Body of pancreas (tissue), 4 donors: Measurements from ENCODE around the gene ACOX1. TPM values are rescaled to one million over a fixed set of nuclear protein-coding genes. Genes with fewer than 3 reads are reported as not detected.

Experiments used
- ATAC-seq: fragments of 150-250 bp; one replicate; pipeline ENCODE4 v1.9.1; 2016
- DNase-seq, 4 donors: peaks; one replicate each; pipeline ENCODE4 v3.0.0-alpha.2; 2019
- H3K27ac ChIP-seq, 4 donors: fragments of 200-600 bp; sonication (generic); 1 replicate in 3 of 4; 2 replicates in 1 of 4; pipeline versions ENCODE4 v1.5.1 to v1.6.1; 2016 to 2019; ENCODE audit warnings: mild to moderate bottlenecking in 1 of 4, mixed read lengths in 1 of 4, moderate library complexity in 1 of 4
- H3K27me3 ChIP-seq, 2 donors: fragments of 200-600 bp; sonication (generic); one replicate each; pipeline ENCODE4 v1.6.0; 2016; ENCODE audit warnings: mild to moderate bottlenecking in 1 of 2
- H3K36me3 ChIP-seq, 2 donors: fragments of 200-600 bp; sonication (generic); replicated peaks in 1 of 2; 2 replicates each; pipeline ENCODE4 v1.5.1; 2016; ENCODE audit warnings: low read depth in 2 of 2; ENCODE audit not compliant: insufficient read depth in 1 of 2
- H3K4me1 ChIP-seq: fragments of 200-600 bp; sonication (generic); one replicate; pipeline ENCODE4 v1.6.0; 2016
- H3K4me3 ChIP-seq, 2 donors: fragments of 200-600 bp; sonication (generic); 1 replicate in 1 of 2; 2 replicates in 1 of 2; pipeline ENCODE4 v1.5.1; 2016 to 2019
- H3K9me3 ChIP-seq, 3 donors: fragments of 200-600 bp; sonication (generic); 1 replicate in 2 of 3; 2 replicates in 1 of 3; pipeline ENCODE4 v1.5.1; 2016
- CTCF ChIP-seq, 7 experiments: fragments of 450-650 bp in 4 of 7; fragments of 200-600 bp in 3 of 7; sonication (generic) in 3 of 7; IDR thresholded peaks; one replicate each; pipeline ENCODE4 v1.5.1; 2016 to 2019; ENCODE audit warnings: antibody characterized with exemption in 7 of 7
- POLR2A ChIP-seq, 3 donors: fragments of 450-650 bp; IDR thresholded peaks; one replicate each; pipeline ENCODE4 v1.6.1; 2016; ENCODE audit warnings: antibody characterized with exemption in 3 of 3, mild to moderate bottlenecking in 2 of 3
- WGBS, 2 donors: methylation state at CpG; one replicate each; pipeline ENCODE4 v1.1.5; 2017; 5-methylcytosine and 5-hydroxymethylcytosine counted together
- intact Hi-C: fragments of 100-400 bp; cut with DNase I; formaldehyde crosslinking; loops from one replicate; pipeline ENCODE4 v1.15.1; 2023
- total RNA-seq, 2 donors: library from RNA; depleted of rRNA; stranded (reverse); fragments of >200 nt; gene quantifications; one replicate each; pipeline ENCODE4 v1.1.0, GENCODE V29; 2016

Gene ACOX1
- total RNA-seq, 2 donors from 2014 or later: 69.0 to 77.1 TPM

- no peak for TF ChIP-seq CTCF (IDR thresholded peaks at IDR 0.05)
- no peak for TF ChIP-seq POLR2A (IDR thresholded peaks at IDR 0.05)
- H3K4me1 ChIP-seq: peaks cover 18% of the 10 kb centered on the region
- ATAC-seq (no peak), DNase-seq (no peak)
- peaks cover under 1 to 25% of the 10 kb centered on the region in 2 donors for H3K36me3 ChIP-seq
- WGBS, 2 donors: 26 to 32% methylated on average over 2 of the region's 2 CpGs
- peak overlapping the region in 1 of 4 donors; percentile 15 for H3K27ac ChIP-seq
- H3K27me3 ChIP-seq: no peaks in the 10 kb centered on the region
- intact Hi-C loops: no loop called here
- H3K9me3 ChIP-seq: no peaks in the 10 kb centered on the region
- no peak overlapping the region for H3K4me3 ChIP-seq
Measured at GRCh38 chr17:75945211-75945610, 33.8 kb downstream of the ACOX1 start.

- DNase-seq (no peak), ATAC-seq (no peak)
- intact Hi-C loops: no loop called here
- TF ChIP-seq CTCF (IDR thresholded peaks at IDR 0.05): no peak
- no peak for TF ChIP-seq POLR2A (IDR thresholded peaks at IDR 0.05)
- H3K27ac ChIP-seq: peak overlapping the region in 1 of 4 donors; percentile 38
- H3K4me1 ChIP-seq: peaks cover 22% of the 10 kb centered on the region
- H3K36me3 ChIP-seq: peaks cover 0 to 10% of the 10 kb centered on the region in 2 donors
- 15 to 38% methylated on average over 1 of the region's 1 CpG for WGBS, 2 donors
- H3K9me3 ChIP-seq: no peaks in the 10 kb centered on the region
- no peaks in the 10 kb centered on the region for H3K27me3 ChIP-seq
- no peak overlapping the region for H3K4me3 ChIP-seq
Measured at GRCh38 chr17:75943491-75943890, 35.5 kb downstream of the ACOX1 start.

GRCh38 chr17:75942473-75942872 is 36.5 kb downstream of the ACOX1 start:
- peaks cover 22% of the 10 kb centered on the region for H3K4me1 ChIP-seq
- H3K27ac ChIP-seq: no peak overlapping the region
- 91 to 94% methylated on average over 4 of the region's 4 CpGs for WGBS, 2 donors
- TF ChIP-seq CTCF (IDR thresholded peaks at IDR 0.05) (no peak), POLR2A (IDR thresholded peaks at IDR 0.05) (no peak)
- DNase-seq: no peak
- H3K4me3 ChIP-seq: no peak overlapping the region
- no peak for ATAC-seq
- peaks cover 0 to 2% of the 10 kb centered on the region in 2 donors for H3K36me3 ChIP-seq
- no peaks in the 10 kb centered on the region for H3K9me3 ChIP-seq
- intact Hi-C loops: no loop called here
- H3K27me3 ChIP-seq: no peaks in the 10 kb centered on the region

- Histone ChIP-seq H3K36me3 (no peaks in the 10 kb centered on the region), H3K27me3 (no peaks in the 10 kb centered on the region), H3K4me1 (peaks cover 22% of the 10 kb centered on the region), H3K27ac (peak overlapping the region in 3 of 4 donors; percentile 13 to 79 (median 74)), H3K9me3 (no peaks in the 10 kb centered on the region), H3K4me3 (no peak overlapping the region)
- ATAC-seq: no peak
- WGBS, 2 donors: 5 to 11% methylated on average over 6 of the region's 6 CpGs
- intact Hi-C loops: no loop called here
- DNase-seq: peak in 3 of 4 donors; percentile 30 to 48 (median 32)
- no peak for TF ChIP-seq CTCF (IDR thresholded peaks at IDR 0.05)
- TF ChIP-seq POLR2A (IDR thresholded peaks at IDR 0.05): no peak
Measured at GRCh38 chr17:75941442-75941819, 37.5 kb downstream of the ACOX1 start.

- Histone ChIP-seq H3K27me3 (no peaks in the 10 kb centered on the region), H3K4me1 (peaks cover 22% of the 10 kb centered on the region), H3K27ac (peak within 1 kb of the TSS in 3 of 4 donors; percentile 56 to 79 (median 74)), H3K4me3 (peak within 1 kb of the TSS; percentile 51 to 84), H3K9me3 (no peaks in the 10 kb centered on the region), H3K36me3 (no peaks in the 10 kb centered on the region)
- ATAC-seq: peak; percentile 100
- DNase-seq: peak; percentile 95 to 96 (median 96)
- peak in 2 of 7 experiments; percentile 5 to 36 for TF ChIP-seq CTCF (IDR thresholded peaks at IDR 0.05)
- peak; percentile 75 to 88 (median 88) for TF ChIP-seq POLR2A (IDR thresholded peaks at IDR 0.05)
- intact Hi-C loops: no loop called here
- WGBS, 2 donors: 0% methylated on average over 8 to 56 of the region's 63 CpGs
Measured at GRCh38 chr17:75940727-75941441, 38.1 kb downstream of the ACOX1 start, which contains the start of gene FBF1. TSS of gene FBF1 (minus strand) at chr17:75941042. CDS start at chr17:75938149, 2,893 bp downstream.
